NCI-H2107 treated with DMSO at 0.1 percent for 48 hours (cell line): ENCODE data around the gene KLF7.

ENCODE experiments used
- DNase-seq: peaks from one replicate; lab custom pipeline; 2025; ENCODE audit not compliant: unreplicated experiment; lab: John Stamatoyannopoulos, UW

Gene KLF7

GRCh38 chr2:207150284-207150683, 15.5 kb downstream of the KLF7 start:
- no peak for DNase-seq

DNA sequence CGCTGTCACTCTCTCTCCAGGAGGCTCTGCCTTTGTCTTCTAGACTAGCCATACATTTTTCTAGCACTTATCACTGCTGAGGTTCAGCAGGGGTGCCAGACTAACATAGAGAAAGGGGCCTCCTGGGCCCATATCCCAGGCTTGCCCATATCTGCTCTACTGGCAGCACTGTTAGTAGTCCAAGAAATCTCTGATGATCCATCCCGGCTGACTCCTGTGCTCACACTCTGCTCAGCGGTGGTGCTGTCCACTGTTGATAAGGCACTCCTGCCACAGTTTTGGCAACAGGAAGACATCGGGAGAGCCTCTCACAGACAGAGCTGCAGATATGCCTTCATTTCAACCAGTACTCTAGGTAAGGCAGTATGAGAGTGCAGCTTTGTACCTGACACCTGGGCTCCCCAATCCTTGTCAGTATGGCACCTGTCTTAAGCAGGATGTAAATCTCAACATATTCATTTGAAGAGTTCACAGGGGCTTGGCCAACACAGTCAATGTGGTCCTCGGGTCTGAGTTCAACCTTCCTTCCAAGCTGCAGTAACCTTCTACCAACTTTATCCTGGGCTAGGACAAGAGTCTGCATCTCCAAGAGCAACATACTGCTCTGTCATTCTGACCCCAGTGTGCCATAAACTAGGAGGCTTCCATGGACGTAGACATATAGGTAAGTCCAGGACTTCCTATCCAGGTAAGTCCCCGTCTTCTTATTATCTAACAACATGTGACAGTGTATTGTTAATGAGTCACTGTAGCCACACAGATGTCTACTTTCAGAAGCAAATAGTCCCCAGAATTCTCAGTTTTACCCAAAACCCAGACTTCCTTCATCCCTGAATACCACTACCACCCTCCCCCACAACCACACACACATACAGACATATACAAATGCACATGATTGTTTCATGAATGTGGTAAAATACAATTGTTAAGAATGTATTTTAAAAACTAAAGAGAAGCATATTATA, 16.2 kb downstream of the KLF7 start:
- no peak for DNase-seq

GRCh38 chr2:207148020-207148419, 17.7 kb downstream of the KLF7 start:
- DNase-seq, result no peak

GRCh38 chr2:207144173-207144785, 21.5 kb downstream of the KLF7 start:
- DNase-seq, result no peak

DNA sequence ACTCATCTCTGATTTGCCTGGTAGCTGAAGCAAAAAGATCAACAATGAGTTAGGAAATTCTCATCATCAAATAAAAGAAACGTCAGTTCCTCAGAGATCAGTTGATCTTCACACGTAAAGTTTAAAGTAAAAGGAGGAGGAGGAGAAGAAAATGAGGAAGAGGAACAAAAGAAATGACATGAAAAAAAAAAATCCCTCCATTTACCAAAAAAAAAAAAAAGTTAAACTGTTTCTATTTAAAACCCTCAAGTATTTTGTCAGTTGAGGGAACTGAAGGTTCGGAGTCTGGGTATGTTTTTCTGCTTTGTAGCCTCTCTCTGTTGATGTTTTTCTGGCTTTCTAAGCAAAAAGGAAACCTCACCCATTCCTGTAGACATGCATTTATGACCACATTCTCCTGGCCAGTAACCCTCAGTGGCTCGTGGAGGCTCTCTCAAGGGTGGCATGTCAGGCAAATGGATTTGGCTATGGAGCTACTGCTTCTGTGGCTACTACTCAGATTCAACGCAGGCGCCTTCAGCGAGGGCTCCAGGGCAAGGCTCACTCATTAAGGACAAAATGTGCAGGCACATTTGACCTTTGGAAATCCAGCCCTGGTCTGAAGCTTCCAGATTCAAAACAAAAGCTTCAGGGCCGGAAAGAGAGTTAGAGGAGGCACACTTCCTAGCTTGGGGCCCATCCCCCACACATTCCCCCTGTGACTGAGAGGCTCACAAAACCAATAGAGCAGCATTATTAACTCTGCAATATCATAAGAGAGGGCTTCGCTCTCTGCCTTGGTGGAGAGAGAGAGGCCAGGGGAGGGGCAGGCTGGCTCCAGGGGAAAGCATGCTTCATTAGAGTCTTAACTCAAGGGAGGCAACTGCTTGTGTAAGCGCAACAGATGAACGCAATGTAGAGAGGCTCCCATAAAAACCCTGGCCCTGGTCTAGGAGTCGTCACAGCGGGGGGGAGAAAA, 22.3 kb downstream of the KLF7 start:
- DNase-seq, result peak; percentile 32

DNA sequence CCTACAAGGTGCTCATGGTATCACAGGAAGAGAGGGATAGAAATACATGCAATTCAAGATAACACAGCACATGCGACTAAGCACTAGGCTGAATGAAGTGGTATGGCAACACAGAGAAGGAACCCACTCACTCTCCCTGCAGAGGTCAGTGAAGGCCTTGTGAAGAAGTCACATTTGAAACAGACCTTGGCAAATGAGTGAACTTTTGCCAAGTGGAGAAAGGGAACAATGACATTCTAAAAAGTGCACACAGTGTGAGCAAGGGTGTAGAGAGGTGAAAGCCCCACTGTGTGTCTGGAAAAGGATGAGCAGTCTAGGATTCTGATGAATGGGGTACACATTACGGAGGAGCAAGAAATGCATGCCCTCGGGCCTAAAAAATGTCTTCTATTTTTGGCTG, 23.3 kb downstream of the KLF7 start:
- DNase-seq, result no peak

DNA sequence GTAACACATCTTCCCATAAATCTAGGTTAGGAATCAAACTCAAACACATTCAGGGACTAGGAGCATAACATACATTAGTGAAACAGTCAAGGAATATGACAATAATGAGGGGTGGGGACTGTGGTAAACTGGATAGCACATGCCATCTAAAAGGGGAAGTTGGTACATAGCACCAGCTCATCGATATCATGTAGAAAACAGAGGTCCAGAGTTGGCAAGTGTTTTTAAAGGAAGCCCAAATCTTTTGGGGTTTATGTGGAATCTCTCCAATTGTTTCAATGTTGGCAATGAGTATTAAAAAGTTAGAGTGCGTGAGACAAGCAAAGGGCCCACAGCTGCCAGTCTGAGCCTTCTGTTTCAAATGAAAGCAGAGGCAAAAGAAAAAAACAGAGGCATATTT, 24.4 kb downstream of the KLF7 start:
- no peak for DNase-seq

DNA sequence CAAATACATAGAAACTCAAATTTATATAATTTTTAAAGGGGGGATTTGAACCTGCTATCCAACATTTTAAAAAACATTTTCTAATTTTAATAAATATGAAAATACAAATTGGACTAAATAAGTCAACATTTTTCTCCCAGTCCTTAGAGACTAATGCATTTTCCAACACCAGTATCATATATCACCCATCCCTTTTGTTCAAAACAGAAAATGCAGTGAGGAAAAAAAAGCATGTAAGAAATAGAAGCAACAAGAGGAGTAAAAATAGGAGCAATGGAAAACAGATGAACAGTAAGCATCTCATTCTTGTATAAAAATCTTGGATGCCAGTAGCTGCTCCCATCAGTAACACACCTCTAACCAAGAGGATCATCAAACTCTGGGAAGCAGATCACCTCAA, 25.5 kb downstream of the KLF7 start:
- DNase-seq, result no peak

DNA sequence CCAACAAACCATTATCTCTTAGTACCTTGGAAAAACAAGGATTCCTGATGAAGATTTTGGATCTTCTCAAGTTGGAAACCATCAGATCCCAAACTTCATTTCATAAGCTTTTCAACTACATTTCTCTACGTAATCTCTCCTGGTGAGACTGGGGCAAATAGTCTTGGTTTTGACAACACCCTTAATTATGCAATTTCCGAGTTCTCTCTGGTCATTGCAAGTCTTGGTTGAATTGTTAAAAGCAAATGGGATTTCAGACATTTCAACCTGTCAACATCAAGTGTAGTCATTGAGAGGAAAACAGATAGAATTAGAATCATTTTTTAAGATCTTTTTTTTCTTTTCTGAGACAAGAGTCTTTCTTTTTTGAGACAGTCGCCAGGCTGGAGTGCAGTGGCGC, 26.2 kb downstream of the KLF7 start:
- no peak for DNase-seq

DNA sequence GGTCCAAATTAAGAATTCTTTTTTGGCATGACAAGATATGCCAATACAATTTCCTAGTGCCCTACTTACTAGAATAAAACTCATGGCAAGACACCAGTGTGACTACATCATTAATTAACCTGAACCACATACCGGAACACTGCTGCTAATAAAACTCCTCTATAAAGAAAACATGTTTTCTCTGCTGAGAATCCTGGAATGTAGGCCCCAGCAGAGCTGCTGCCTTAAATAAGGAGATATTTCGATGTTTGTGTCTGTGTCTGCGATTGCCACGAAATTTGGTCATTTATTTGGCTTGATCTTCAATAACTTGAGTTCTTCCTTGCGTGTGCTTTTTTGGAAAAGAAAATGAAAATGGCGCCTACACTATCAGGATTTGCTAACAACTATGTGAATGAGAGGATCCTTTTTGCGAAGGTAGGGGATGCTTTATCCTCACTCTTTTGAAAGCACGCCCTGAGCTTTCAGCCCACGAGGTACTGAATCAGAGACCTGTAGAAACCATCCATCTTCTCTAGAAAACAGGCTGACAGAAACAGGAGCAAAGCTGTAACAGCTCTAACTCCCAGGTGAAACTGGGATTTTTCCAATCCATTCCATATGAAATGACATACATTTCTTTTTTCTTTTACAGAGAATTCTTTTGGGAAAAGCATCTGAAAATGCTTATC, 27.0 kb downstream of the KLF7 start:
- no peak for DNase-seq

DNA sequence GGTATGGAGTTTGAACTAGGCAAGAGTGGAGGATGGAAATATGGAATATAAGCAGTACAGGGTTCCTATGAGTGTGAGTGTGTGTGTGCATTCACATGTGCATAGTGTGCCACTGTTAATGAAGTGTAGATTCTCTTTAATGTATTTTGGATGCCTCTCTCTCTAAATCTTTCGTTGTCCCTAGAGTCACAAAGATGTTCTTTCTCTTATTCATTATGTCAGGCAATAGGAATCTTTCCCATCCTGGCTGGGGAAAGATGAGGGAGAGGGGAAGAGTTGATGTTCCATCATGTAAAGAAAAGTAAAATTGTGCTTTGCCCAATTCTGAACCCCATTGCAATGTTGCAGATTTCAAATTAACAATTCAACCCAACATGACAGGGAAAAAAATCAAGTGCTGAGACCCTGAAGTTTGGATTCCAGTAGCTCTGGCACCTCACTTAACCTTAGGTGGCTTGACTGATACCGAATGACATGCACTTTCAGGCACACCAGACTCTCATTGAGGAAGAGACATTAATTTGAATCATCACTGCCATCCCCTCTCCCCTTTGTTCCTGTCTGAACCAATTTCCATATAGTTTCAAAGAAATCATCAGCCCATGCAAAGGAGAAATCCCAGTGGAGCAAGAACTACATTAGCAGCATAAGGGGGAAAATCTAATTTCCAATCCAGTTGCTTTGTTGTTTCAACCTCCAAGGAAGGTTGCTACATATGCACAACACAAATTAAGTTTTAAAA, 28.0 kb downstream of the KLF7 start:
- no peak for DNase-seq

DNA sequence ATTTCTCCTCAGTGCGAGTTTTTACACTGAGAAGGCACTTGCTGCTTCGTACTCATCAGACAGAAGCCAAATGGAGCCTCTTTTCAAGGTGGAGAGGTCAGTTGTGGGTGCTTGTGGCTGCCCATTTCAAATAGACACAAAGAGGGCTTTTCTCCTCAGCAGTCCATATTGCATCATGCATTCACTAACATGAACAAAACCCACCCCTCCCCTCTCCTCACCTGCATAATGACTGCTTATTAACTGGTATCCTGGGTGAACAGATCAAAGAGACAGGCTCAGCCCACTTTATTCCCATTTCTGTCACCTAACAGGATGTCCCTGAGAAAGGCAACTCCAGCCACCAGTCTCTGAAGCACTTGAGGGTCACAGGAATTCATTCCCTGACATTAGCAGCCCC, 28.9 kb downstream of the KLF7 start:
- peak; percentile 54 for DNase-seq

DNA sequence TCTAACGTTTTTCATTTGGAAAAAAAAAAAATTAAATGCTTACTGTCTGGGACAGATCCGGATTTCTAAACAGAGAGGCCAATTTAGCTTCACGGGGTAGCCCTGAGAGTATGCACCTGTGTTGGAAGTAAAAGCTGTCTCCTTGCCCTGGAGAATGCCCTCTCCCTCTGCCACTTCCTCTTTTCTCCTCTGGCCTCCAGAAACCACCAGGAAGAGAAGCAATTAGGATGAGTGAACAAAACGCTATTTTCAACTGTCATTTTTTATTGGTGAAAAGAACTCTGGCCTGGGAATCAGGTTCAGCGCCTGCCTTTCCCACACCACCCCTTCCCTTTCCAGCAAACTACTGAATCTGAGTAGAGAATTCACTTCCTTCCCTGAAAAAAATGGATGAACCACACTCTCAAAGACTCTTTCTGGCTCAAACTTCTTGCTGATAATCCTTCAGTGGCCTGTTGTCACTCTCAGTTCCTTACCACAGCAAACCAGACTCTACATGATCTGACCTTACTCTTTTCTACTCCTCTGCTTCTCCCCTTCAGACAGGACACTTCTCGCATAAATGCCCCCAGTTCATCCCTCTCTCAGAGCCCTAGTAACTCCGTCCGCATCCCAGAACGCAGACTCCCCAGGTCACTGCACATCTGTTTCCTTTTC, 29.8 kb downstream of the KLF7 start:
- DNase-seq, result no peak

DNA sequence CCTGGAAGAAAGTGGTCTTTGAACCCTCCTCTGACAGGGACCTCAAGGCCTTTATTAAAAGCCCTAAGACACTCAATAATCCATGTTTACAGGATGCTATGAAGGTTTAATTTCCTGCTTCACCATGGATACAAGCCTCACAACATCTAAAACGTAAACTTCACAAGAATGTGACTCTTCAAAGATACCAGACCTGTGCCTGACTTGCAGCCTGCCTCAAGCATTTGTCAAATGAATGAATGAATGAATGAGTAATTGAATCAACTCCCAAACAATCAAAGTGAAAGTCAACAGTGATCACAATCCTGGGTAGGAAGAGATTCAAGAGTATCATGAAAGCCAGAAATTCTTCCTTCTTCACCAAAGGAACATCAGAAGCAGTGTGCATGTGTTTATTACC, 30.4 kb downstream of the KLF7 start:
- DNase-seq, result no peak

DNA sequence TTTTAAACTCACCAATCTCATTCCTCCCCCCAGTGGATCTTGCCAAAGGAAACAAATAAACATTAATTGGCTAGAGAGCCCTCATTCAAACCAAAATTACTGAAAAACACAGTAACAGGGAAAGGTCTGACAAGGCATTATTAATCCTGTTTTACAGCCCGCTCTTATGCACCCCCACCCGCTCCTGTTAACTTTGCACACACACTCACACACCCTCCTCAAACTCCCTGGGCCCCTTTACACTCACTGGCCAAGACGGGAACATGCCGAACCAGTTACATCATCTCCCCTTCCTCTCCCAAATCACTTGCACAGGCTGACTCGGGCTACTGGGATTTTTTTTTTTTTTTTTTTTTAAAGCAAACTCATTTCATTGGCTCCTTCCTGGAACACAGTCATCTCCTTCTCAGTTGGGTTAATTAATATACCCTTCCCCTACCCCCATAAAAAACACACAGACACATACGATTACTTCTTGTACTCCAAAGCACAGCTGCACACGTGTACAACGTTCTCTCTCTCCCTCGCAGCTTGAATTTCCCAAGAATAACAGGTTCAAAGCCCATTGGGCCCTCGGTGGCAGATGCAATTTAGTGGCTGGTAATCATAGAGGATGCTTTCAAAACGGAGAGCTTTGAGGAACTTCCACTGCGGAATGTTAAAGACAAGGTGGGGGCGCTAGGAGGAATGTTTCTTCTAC, 31.8 kb downstream of the KLF7 start:
- DNase-seq, result peak; percentile 79

GRCh38 chr2:207133458-207133819, 32.3 kb downstream of the KLF7 start:
- peak; percentile 88 for DNase-seq

DNA sequence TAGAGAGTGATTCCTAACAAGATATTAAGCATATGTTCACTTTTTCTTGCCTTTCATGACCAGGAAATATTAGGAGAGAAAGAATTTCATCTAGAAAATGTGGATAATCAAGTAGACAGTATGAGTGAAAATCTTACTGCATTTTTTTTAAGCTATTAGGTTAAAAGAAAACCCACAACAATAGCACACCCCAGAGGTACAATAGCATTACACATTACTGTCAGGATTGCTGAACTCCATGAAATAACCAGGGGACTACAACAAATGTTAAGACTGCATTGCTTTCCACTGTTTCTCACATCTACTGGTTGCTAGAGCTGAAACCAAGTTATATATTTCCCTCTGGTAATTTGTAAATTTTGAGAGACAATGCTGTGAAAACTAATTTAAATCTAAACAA, 33.7 kb downstream of the KLF7 start:
- no peak for DNase-seq

DNA sequence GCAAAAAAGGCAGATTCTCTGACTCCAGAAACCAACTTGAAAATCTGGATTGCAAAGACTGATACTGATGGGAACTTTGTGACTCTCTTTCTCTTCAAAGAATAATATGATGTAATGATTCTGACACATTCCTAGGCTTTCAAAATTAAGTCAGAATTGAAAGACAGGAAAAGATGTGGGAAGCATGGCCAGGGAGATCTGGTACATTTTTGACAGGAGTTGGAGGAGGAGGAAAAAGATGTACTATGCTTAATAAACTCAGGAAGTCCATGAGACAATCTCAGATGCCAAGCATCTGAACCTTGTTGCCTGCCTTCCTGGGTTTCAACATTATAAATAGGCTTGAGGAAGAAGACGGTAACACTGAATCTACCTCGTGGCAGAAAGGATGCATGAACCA, 34.2 kb downstream of the KLF7 start:
- DNase-seq, result no peak

DNA sequence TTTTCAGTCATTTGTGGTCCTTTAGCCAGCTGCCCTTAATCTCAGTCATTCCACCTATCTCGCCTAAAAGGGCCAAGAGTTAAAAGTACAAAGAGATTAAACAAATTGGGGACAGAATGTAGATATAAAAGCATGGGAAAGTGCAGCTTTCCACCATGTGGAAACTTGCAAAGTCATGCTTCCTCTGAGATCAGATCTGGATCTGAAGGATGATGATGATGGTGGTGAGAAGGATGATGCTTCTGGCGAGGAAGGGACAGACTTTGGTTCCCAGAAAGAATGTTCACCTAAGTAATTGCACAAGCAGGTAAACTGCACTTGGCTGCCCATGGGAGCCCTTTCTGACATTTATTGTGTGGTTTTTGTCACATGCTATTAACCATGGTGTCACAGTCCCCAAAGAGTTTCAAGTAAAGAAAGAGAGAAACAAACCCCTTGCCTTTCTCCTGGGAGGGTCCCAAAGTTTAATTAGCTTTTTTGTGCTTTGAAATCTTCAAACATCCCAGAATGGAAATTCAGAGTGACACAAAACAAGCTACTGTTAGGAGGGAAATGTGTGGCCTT, 34.7 kb downstream of the KLF7 start:
- no peak for DNase-seq
